ENCODE results near the gene DACT2.
"Not testable (repeated sequence)": the region's sequence is repeated elsewhere in the genome, so short reads cannot be mapped to it uniquely, and the experiment has no call there.

The DACT2 gene

GRCh38 chr6:168331058-168331457 is 11.5 kb upstream of the DACT2 start:
- no peak overlapping the region for H3K27ac ChIP-seq
- no peak overlapping the region for H3K4me3 ChIP-seq

- Histone ChIP-seq H3K4me3 (no peak overlapping the region), H3K27ac (no peak overlapping the region)
Measured at GRCh38 chr6:168330403-168330802, 10.8 kb upstream of the DACT2 start.

- no peak overlapping the region for H3K27ac ChIP-seq
- H3K4me3 ChIP-seq, result no peak overlapping the region
Measured at GRCh38 chr6:168328086-168328485, 8.5 kb upstream of the DACT2 start.

GRCh38 chr6:168326294-168327261 is 7.0 kb upstream of the DACT2 start:
- Histone ChIP-seq H3K27ac (no peak overlapping the region), H3K4me3 (no peak overlapping the region)

- H3K27ac ChIP-seq, result no peak overlapping the region
Measured at GRCh38 chr6:168322966-168323365, 3.4 kb upstream of the DACT2 start.

GRCh38 chr6:168320634-168321033 is 1.1 kb upstream of the DACT2 start:
- Histone ChIP-seq H3K4me3 (no peak overlapping the region), H3K27ac (no peak overlapping the region)

More at GRCh38 chr6:168322966-168323365, 3.4 kb upstream of the DACT2 start:
- no peak overlapping the region for H3K4me3 ChIP-seq

GRCh38 chr6:168318579-168319278 is 848 bp downstream of the DACT2 start:
- H3K27ac ChIP-seq, result peak overlapping the region in 6 of 21 experiments; percentile 22 to 74 (median 50)
- peak overlapping the region in 5 of 7 experiments; percentile 17 to 46 (median 27) for H3K4me3 ChIP-seq

GRCh38 chr6:168318090-168318489 is 1.5 kb downstream of the DACT2 start:
- Histone ChIP-seq H3K4me3 (no peak overlapping the region), H3K27ac (peak overlapping the region in 1 of 21 experiments; percentile 26)

- Histone ChIP-seq H3K27ac (no peak overlapping the region), H3K4me3 (no peak overlapping the region)
Measured at GRCh38 chr6:168315596-168315995, 4.0 kb downstream of the DACT2 start.

- Histone ChIP-seq H3K27ac (peak overlapping the region in 3 of 21 experiments; percentile 7 to 39 (median 23)), H3K4me3 (no peak overlapping the region)
Measured at GRCh38 chr6:168314948-168315347, 4.6 kb downstream of the DACT2 start.

GRCh38 chr6:168314021-168314420 is 5.6 kb downstream of the DACT2 start:
- H3K27ac ChIP-seq, result peak overlapping the region in 4 of 21 experiments; percentile 7 to 45 (median 30)
- no peak overlapping the region for H3K4me3 ChIP-seq

- H3K4me3 ChIP-seq, result no peak overlapping the region
- peak overlapping the region in 3 of 21 experiments; percentile 17 to 45 (median 21) for H3K27ac ChIP-seq
Measured at GRCh38 chr6:168313431-168314011, 6.1 kb downstream of the DACT2 start.

- H3K4me3 ChIP-seq, H3K27ac ChIP-seq: not testable (repeated sequence)
Measured at GRCh38 chr6:168312125-168312507, 7.5 kb downstream of the DACT2 start.

GRCh38 chr6:168311410-168312124 is 8.0 kb downstream of the DACT2 start:
- no peak overlapping the region for H3K27ac ChIP-seq
- H3K4me3 ChIP-seq, result no peak overlapping the region

GRCh38 chr6:168310945-168311344 is 8.6 kb downstream of the DACT2 start:
- Histone ChIP-seq H3K27ac (no peak overlapping the region), H3K4me3 (no peak overlapping the region)

GRCh38 chr6:168310403-168310802 is 9.2 kb downstream of the DACT2 start:
- no peak overlapping the region for H3K27ac ChIP-seq
- H3K4me3 ChIP-seq, result no peak overlapping the region

GRCh38 chr6:168309997-168310396 is 9.6 kb downstream of the DACT2 start:
- Histone ChIP-seq H3K27ac (no peak overlapping the region), H3K4me3 (no peak overlapping the region)

GRCh38 chr6:168309183-168309582 is 10.4 kb downstream of the DACT2 start:
- no peak overlapping the region for H3K27ac ChIP-seq
- no peak overlapping the region for H3K4me3 ChIP-seq

GRCh38 chr6:168308390-168309144 is 11.0 kb downstream of the DACT2 start:
- Histone ChIP-seq H3K4me3 (no peak overlapping the region), H3K27ac (no peak overlapping the region)
